Suprapubic skin (tissue), 4 donors: ENCODE data around the gene DRD3. TPM values are rescaled to one million over a fixed set of nuclear protein-coding genes. Genes with fewer than 3 reads are reported as not detected.

Experiments used
- DNase-seq, 2 donors: peaks; one replicate each; pipeline ENCODE4 v3.0.0-alpha.2; 2019; ENCODE audit warnings: low spot score in 2 of 2
- H3K27ac ChIP-seq: fragments of 200-600 bp; sonication (generic); one replicate; pipeline ENCODE4 v1.5.1; 2019
- H3K27me3 ChIP-seq: fragments of 200-600 bp; sonication (generic); one replicate; pipeline ENCODE4 v1.5.1; 2019
- H3K36me3 ChIP-seq: fragments of 200-600 bp; sonication (generic); one replicate; pipeline ENCODE4 v1.5.1; 2019
- H3K4me1 ChIP-seq: fragments of 200-600 bp; sonication (generic); one replicate; pipeline ENCODE4 v1.5.1; 2019
- H3K4me3 ChIP-seq: fragments of 200-600 bp; sonication (generic); one replicate; pipeline ENCODE4 v1.5.1; 2019; ENCODE audit warnings: mild to moderate bottlenecking
- H3K9me3 ChIP-seq: fragments of 200-600 bp; sonication (generic); one replicate; pipeline ENCODE4 v1.5.1; 2019
- EP300 ChIP-seq: sonication (generic); formaldehyde crosslinking; IDR thresholded peaks from one replicate; pipeline ENCODE4 v1.6.1; 2017; ENCODE audit warnings: antibody characterized with exemption
- POLR2A ChIP-seq, 2 donors: fragments of 450-650 bp; IDR thresholded peaks; one replicate each; pipeline ENCODE4 v1.6.1; 2017; ENCODE audit warnings: antibody characterized with exemption in 2 of 2, mild to moderate bottlenecking in 2 of 2, moderate library complexity in 2 of 2
- POLR2AphosphoS5 ChIP-seq, 3 donors: sonication (generic); formaldehyde crosslinking; IDR thresholded peaks; one replicate each; pipeline ENCODE4 v1.6.1; 2017; ENCODE audit warnings: antibody characterized with exemption in 3 of 3
- WGBS: methylation state at CpG from one replicate; pipeline ENCODE4 v1.1.5; 2018; 5-methylcytosine and 5-hydroxymethylcytosine counted together
- total RNA-seq, 4 donors: library from RNA; depleted of rRNA; stranded (reverse); fragments of >200 nt; gene quantifications; one replicate each; pipeline ENCODE4 v1.1.0, GENCODE V29; 2016
- TF ChIP-seq, protein P1 (sequence below), 2 donors: fragments of 200-600 bp in 1 of 2; fragments of 450-650 bp in 1 of 2; sonication (generic) in 1 of 2; IDR thresholded peaks; one replicate each; pipeline ENCODE4 v1.5.1; 2016 to 2019; ENCODE audit warnings: antibody characterized with exemption in 2 of 2, mild to moderate bottlenecking in 1 of 2, moderate library complexity in 1 of 2

DRD3 gene
- total RNA-seq, 4 donors from 2014 or later = not detected

DNA sequence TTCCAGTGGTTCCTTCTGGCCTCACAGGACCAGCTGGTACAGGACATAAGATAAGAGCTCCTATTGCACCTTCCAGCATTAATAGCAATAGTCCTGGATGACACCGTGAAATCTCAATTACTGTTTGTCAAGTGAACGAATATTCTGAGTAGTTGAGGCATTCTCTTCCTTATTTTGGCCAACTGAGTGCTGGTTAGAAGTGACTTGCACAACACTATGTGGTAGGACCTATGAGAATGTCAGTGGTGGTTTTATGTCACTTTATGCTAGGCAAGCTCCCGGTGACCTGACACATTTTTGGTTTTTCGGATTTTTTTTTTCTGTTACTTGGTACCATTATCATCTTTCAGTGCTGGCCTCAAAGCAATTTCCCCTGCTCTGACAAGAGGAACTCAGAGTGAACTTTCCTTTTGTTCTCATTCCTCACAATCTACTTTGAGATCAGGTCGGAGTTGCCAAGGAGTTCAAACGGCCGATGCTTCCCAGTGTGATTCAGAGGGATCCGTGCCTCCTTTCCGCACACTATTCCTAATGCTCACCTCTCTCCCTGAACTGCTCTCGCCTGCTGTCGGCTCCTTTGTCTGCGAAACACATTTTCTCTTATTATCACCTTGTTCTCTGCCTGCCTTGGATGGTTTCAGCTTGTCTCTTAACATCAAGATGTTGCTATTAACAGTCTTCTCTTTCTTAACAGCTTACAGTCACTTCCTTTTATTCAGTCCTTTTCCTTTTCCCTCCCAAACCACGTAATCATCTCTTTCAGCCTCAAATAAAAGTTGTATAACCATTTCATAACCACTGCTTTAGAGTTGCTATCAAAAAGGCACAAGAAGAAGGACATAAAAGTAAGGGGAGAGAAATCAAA lies 86.5 kb downstream of the DRD3 start:
- DNase-seq = no peak
- peaks cover 6% of the 10 kb centered on the region for H3K36me3 ChIP-seq
- H3K27me3 ChIP-seq = no peaks in the 10 kb centered on the region
- WGBS = 49% methylated on average over 13 of the region's 13 CpGs
- no peak overlapping the region for H3K27ac ChIP-seq
- no peak for TF ChIP-seq POLR2A (IDR thresholded peaks at IDR 0.05)
- TF ChIP-seq POLR2AphosphoS5 (IDR thresholded peaks at IDR 0.05) = no peak
- TF ChIP-seq, protein P1, sequence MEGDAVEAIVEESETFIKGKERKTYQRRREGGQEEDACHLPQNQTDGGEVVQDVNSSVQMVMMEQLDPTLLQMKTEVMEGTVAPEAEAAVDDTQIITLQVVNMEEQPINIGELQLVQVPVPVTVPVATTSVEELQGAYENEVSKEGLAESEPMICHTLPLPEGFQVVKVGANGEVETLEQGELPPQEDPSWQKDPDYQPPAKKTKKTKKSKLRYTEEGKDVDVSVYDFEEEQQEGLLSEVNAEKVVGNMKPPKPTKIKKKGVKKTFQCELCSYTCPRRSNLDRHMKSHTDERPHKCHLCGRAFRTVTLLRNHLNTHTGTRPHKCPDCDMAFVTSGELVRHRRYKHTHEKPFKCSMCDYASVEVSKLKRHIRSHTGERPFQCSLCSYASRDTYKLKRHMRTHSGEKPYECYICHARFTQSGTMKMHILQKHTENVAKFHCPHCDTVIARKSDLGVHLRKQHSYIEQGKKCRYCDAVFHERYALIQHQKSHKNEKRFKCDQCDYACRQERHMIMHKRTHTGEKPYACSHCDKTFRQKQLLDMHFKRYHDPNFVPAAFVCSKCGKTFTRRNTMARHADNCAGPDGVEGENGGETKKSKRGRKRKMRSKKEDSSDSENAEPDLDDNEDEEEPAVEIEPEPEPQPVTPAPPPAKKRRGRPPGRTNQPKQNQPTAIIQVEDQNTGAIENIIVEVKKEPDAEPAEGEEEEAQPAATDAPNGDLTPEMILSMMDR (IDR thresholded peaks at IDR 0.05) = no peak
- no peak for TF ChIP-seq EP300
- H3K4me3 ChIP-seq = no peak overlapping the region
- no peaks in the 10 kb centered on the region for H3K9me3 ChIP-seq
- H3K4me1 ChIP-seq = peaks cover 9% of the 10 kb centered on the region

DNA sequence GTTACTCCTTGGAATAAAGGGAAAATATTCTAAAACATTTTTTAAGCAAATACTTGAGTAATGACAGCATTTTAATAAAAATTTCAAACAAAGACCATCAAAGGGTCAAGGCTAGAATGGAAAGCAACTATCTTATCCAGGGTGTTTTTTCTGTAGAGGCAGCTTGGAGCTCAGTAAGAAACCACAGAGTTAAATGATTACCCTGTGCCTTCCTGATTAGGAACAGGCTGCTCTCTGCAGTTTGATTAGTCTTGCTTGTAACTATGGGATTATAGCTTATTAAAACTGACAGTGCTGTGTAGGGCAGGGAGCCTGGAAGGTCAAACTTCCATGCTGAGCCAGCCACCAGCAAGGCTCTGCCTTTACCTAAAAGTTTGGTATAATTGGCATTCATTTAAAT lies 89.2 kb downstream of the DRD3 start:
- Histone ChIP-seq H3K4me1 (peaks cover 9% of the 10 kb centered on the region), H3K36me3 (peaks cover 33% of the 10 kb centered on the region), H3K9me3 (no peaks in the 10 kb centered on the region), H3K27ac (no peak overlapping the region), H3K4me3 (no peak overlapping the region), H3K27me3 (no peaks in the 10 kb centered on the region)
- no peak for DNase-seq
- no peak for TF ChIP-seq EP300
- TF ChIP-seq POLR2AphosphoS5 (IDR thresholded peaks at IDR 0.05) = no peak
- no peak for TF ChIP-seq POLR2A (IDR thresholded peaks at IDR 0.05)
- TF ChIP-seq, protein P1 (IDR thresholded peaks at IDR 0.05) = no peak

DNA sequence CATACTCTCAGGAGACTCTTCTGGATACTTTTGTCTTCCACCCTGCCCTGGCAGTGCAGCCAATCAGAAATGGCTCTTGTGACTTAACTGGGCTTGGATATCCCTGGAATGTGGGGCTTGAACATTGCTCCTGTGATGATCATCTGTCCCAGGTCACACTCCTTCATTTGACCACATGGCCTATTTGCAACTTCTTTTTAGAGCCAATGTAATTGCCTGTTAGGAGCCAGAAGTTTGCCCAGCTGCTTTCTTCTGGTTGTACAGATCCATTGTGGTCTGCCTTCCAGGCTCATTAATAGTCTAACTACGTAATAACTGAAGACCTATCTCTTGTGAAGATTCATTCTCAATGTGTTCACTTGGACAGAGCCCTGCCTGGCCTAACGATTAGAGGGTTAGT lies 92.5 kb downstream of the DRD3 start:
- peaks cover 59% of the 10 kb centered on the region for H3K36me3 ChIP-seq
- DNase-seq = no peak
- TF ChIP-seq POLR2AphosphoS5 (IDR thresholded peaks at IDR 0.05) (no peak), POLR2A (IDR thresholded peaks at IDR 0.05) (no peak), EP300 (no peak)
- TF ChIP-seq, protein P1 (IDR thresholded peaks at IDR 0.05) = no peak
- no peaks in the 10 kb centered on the region for H3K9me3 ChIP-seq
- no peaks in the 10 kb centered on the region for H3K27me3 ChIP-seq
- H3K4me1 ChIP-seq = no peaks in the 10 kb centered on the region
- H3K4me3 ChIP-seq = no peak overlapping the region
- no peak overlapping the region for H3K27ac ChIP-seq
- WGBS = 89% methylated on average over 2 of the region's 2 CpGs

DNA sequence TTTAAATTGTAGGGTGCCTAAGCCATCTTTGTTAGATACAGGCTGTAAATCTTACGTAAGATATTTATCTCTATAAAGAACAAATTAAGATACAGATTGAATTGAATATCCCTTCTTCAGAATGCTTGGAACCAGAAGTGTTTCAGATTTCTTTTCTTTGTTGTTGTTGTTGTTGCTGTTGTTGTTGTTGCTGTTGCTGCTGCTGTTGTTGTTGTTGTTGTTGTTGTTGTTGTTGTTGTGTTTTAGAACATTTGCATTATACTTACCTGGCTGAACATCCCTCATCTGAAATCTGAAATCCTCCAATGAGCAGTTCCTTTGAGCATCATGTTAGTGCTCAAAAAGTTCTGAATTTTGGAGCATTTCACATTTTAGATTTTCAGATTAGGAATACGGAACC lies 95.7 kb downstream of the DRD3 start:
- TF ChIP-seq POLR2AphosphoS5 (IDR thresholded peaks at IDR 0.05) (no peak), POLR2A (IDR thresholded peaks at IDR 0.05) (no peak), EP300 (no peak)
- TF ChIP-seq, protein P1 (IDR thresholded peaks at IDR 0.05) = no peak
- Histone ChIP-seq H3K9me3 (no peaks in the 10 kb centered on the region), H3K27ac (no peak overlapping the region), H3K36me3 (peaks cover 80% of the 10 kb centered on the region), H3K4me3 (no peak overlapping the region), H3K27me3 (no peaks in the 10 kb centered on the region), H3K4me1 (no peaks in the 10 kb centered on the region)
- 94% methylated on average over 2 of the region's 2 CpGs for WGBS
- no peak for DNase-seq

DNA sequence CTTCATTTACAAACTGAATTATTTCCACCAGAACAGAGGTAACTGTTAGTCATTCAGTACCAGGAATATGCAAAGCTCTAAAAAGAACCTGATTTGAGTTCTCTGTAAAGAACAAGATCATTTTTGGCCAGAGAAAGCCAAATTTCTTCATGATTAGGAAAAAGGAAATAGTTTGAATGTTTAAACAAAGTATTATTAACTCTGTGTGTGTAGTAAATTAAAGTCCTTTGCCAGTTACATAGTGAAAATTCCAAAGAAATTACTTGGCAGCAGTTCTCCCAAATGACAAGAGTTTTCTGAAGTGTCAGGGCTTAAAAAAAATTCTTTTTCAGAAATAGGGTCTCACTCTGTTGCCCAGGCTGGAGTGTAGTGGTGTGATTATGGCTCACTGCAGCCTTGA lies 97.8 kb downstream of the DRD3 start:
- Histone ChIP-seq H3K4me3 (no peak overlapping the region), H3K4me1 (no peaks in the 10 kb centered on the region), H3K36me3 (peaks cover 81% of the 10 kb centered on the region), H3K27ac (no peak overlapping the region), H3K9me3 (no peaks in the 10 kb centered on the region), H3K27me3 (no peaks in the 10 kb centered on the region)
- TF ChIP-seq POLR2A (IDR thresholded peaks at IDR 0.05) = no peak
- TF ChIP-seq POLR2AphosphoS5 (IDR thresholded peaks at IDR 0.05) = no peak
- TF ChIP-seq, protein P1 (IDR thresholded peaks at IDR 0.05) = no peak
- no peak for TF ChIP-seq EP300
- DNase-seq = no peak
